Caco-2 (cell line): ENCODE results near the gene DACT1. TPM values are rescaled to one million over a fixed set of nuclear protein-coding genes. Genes with fewer than 3 reads are reported as not detected.

Experiments used
- BruUV-seq: library from RNA; stranded (reverse); fragments of 400-500 nt; replicated peaks from 2 replicates; lab custom pipeline; 2021; lab: Mats Ljungman, UMichigan
- CTCF ChIA-PET: fragments of 300-600 bp; sonication (Branson Sonifier 250); formaldehyde crosslinking; loops from one replicate; lab custom pipeline; 2022; ENCODE audit warnings: antibody characterized with exemption; lab: Charles Lee
- POLR2A ChIA-PET: fragments of 300-600 bp; sonication (Branson Sonifier 250); formaldehyde crosslinking; loops from one replicate; lab custom pipeline; 2022; ENCODE audit warnings: antibody characterized with exemption; lab: Charles Lee
- DNase-seq, 2 experiments: peaks; one replicate each; pipeline versions ENCODE4 v3.0.0 to v3.0.0-alpha.2; 2020 to 2022
- H3K27me3 ChIP-seq: replicated peaks from 2 replicates; pipeline ENCODE4 v1.6.0; 2011; ENCODE audit warnings: low read length; ENCODE audit not compliant: control insufficient read depth, insufficient read depth
- H3K36me3 ChIP-seq: 2 replicates; pipeline ENCODE4 v1.5.1; 2011; ENCODE audit warnings: low read length; ENCODE audit not compliant: control insufficient read depth, insufficient read depth
- H3K4me1 ChIP-seq: fragments of 250-450 bp; sonication (Bioruptor Pico); 2 replicates; pipeline ENCODE4 v1.5.1; 2020; ENCODE audit warnings: mild to moderate bottlenecking
- H3K4me3 ChIP-seq: 2 replicates; pipeline ENCODE4 v1.5.1; 2011; ENCODE audit warnings: low read depth, mild to moderate bottlenecking, control low read depth, low read length
- H3K9me3 ChIP-seq: fragments of 250-450 bp; sonication (Bioruptor Pico); 2 replicates; pipeline ENCODE4 v1.5.1; 2020; ENCODE audit warnings: mild to moderate bottlenecking, moderate library complexity
- H3K27ac Mint-ChIP-seq: one replicate; pipeline ENCODE4 v1.8.0; 2022; ENCODE audit warnings: mixed read lengths; ENCODE audit not compliant: unreplicated experiment
- H3K27me3 Mint-ChIP-seq: one replicate; pipeline ENCODE4 v1.8.0; 2022; ENCODE audit warnings: mixed read lengths; ENCODE audit not compliant: insufficient read depth, unreplicated experiment
- H3K36me3 Mint-ChIP-seq: one replicate; pipeline ENCODE4 v1.8.0; 2022; ENCODE audit warnings: mild to moderate bottlenecking, mixed read lengths; ENCODE audit not compliant: insufficient read depth, unreplicated experiment
- H3K4me1 Mint-ChIP-seq: one replicate; pipeline ENCODE4 v1.8.0; 2022; ENCODE audit warnings: low read depth, mixed read lengths; ENCODE audit not compliant: unreplicated experiment
- H3K4me3 Mint-ChIP-seq: one replicate; pipeline ENCODE4 v1.8.0; 2022; ENCODE audit warnings: mild to moderate bottlenecking, moderate library complexity, mixed read lengths; ENCODE audit not compliant: unreplicated experiment
- H3K9me3 Mint-ChIP-seq: one replicate; pipeline ENCODE4 v1.8.0; 2022; ENCODE audit warnings: mixed read lengths; ENCODE audit not compliant: unreplicated experiment
- intact Hi-C: fragments of 100-400 bp; cut with micrococcal nuclease; formaldehyde crosslinking; loops from one replicate; pipeline ENCODE4 v1.10.0; 2022; ENCODE audit not compliant: unreplicated experiment
- total RNA-seq: library from RNA; stranded (reverse); gene quantifications from 2 replicates; pipeline ENCODE4 v1.2.3, GENCODE V29; 2022
- TF ChIP-seq, protein P1 (sequence below), 2 experiments: fragments of 200-600 bp in 1 of 2; IDR thresholded peaks; 1 replicate in 1 of 2; 2 replicates in 1 of 2; pipeline versions ENCODE4 v1.5.1 to v1.8.0; 2011 to 2022; ENCODE audit warnings: antibody characterized with exemption in 1 of 2, control low read depth in 1 of 2, inconsistent platforms in 1 of 2, low read depth in 1 of 2, low read length in 1 of 2, mild to moderate bottlenecking in 1 of 2, moderate library complexity in 1 of 2; ENCODE audit not compliant: insufficient read depth in 1 of 2, severe bottlenecking in 1 of 2, unreplicated experiment in 1 of 2

The DACT1 gene
- total RNA-seq, 1 experiment from 2014 or later: 0.23 TPM

DNA sequence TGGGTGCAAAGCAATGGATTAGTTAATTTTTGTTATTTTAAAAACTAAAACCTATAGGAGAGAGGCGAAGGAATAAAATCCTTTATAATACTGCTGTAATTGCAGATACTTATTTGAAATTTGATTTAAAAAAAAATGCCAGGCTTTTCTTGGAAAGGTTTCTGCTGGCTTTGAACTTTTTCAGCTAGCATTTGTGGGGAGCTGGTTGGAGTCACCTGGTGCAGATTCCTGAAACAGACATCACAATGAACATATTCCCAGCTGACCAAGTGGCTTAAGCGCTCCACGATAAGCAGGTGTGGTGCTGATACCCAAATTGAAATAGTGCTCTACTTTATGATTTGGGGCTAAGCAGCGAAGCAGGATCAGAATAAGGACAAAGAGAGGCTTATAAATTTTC is 42.9 kb downstream of the DACT1 start:
- Histone ChIP-seq H3K36me3 (no peaks in the 10 kb centered on the region), H3K4me3 (no peak overlapping the region), H3K27me3 (no peaks in the 10 kb centered on the region), H3K4me1 (no peaks in the 10 kb centered on the region), H3K9me3 (no peaks in the 10 kb centered on the region)
- Mint-ChIP-seq H3K36me3 (no peaks in the 10 kb centered on the region), H3K27ac (no peak overlapping the region), H3K4me1 (no peaks in the 10 kb centered on the region), H3K9me3 (no peaks in the 10 kb centered on the region), H3K4me3 (no peak overlapping the region), H3K27me3 (peaks cover 13% of the 10 kb centered on the region)
- CTCF ChIA-PET: interaction anchor here (0.6 kb wide), 1 partner anchor 521 kb away, joined by 4 read pairs; no protein-coding TSS in a partner anchor
- intact Hi-C loops: no loop called here
- no peak for DNase-seq
- POLR2A ChIA-PET: no interaction called here
- TF ChIP-seq, protein P1, sequence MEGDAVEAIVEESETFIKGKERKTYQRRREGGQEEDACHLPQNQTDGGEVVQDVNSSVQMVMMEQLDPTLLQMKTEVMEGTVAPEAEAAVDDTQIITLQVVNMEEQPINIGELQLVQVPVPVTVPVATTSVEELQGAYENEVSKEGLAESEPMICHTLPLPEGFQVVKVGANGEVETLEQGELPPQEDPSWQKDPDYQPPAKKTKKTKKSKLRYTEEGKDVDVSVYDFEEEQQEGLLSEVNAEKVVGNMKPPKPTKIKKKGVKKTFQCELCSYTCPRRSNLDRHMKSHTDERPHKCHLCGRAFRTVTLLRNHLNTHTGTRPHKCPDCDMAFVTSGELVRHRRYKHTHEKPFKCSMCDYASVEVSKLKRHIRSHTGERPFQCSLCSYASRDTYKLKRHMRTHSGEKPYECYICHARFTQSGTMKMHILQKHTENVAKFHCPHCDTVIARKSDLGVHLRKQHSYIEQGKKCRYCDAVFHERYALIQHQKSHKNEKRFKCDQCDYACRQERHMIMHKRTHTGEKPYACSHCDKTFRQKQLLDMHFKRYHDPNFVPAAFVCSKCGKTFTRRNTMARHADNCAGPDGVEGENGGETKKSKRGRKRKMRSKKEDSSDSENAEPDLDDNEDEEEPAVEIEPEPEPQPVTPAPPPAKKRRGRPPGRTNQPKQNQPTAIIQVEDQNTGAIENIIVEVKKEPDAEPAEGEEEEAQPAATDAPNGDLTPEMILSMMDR (IDR thresholded peaks at IDR 0.05; ENCODE audit: insufficient read depth in 1 of 2, low read depth in 1 of 2, low read length in 1 of 2, severe bottlenecking in 1 of 2, unreplicated experiment in 1 of 2): no peak
- BruUV-seq: no TSS peak

GRCh38 chr14:58687232-58687795 is 49.6 kb downstream of the DACT1 start:
- Mint-ChIP-seq H3K27ac (no peak overlapping the region), H3K4me3 (no peak overlapping the region), H3K4me1 (no peaks in the 10 kb centered on the region), H3K27me3 (peaks cover 2% of the 10 kb centered on the region), H3K36me3 (no peaks in the 10 kb centered on the region), H3K9me3 (no peaks in the 10 kb centered on the region)
- Histone ChIP-seq H3K9me3 (peaks cover 13% of the 10 kb centered on the region; the same call in 1 of the 2 replicates), H3K4me1 (no peaks in the 10 kb centered on the region), H3K4me3 (no peak overlapping the region), H3K27me3 (no peaks in the 10 kb centered on the region), H3K36me3 (no peaks in the 10 kb centered on the region)
- POLR2A ChIA-PET: no interaction called here
- TF ChIP-seq, protein P1 (IDR thresholded peaks at IDR 0.05; ENCODE audit: insufficient read depth in 1 of 2, low read depth in 1 of 2, low read length in 1 of 2, severe bottlenecking in 1 of 2, unreplicated experiment in 1 of 2): no peak
- DNase-seq: no peak
- BruUV-seq: no TSS peak
- intact Hi-C loops: no loop called here
- CTCF ChIA-PET: no interaction called here

- intact Hi-C loops: no loop called here
- TF ChIP-seq, protein P1 (IDR thresholded peaks at IDR 0.05; ENCODE audit: insufficient read depth in 1 of 2, low read depth in 1 of 2, low read length in 1 of 2, severe bottlenecking in 1 of 2, unreplicated experiment in 1 of 2): no peak
- no peaks in the 10 kb centered on the region for H3K27me3 Mint-ChIP-seq
- H3K36me3 ChIP-seq: no peaks in the 10 kb centered on the region
- no peaks in the 10 kb centered on the region for H3K9me3 Mint-ChIP-seq
- H3K4me1 Mint-ChIP-seq: no peaks in the 10 kb centered on the region
- CTCF ChIA-PET: no interaction called here
- H3K27ac Mint-ChIP-seq: no peak overlapping the region
- H3K9me3 ChIP-seq: peaks cover 13% of the 10 kb centered on the region; the same call in 1 of the 2 replicates
- no TSS peak for BruUV-seq
- H3K4me3 Mint-ChIP-seq: no peak overlapping the region
- H3K27me3 ChIP-seq: no peaks in the 10 kb centered on the region
- H3K36me3 Mint-ChIP-seq: no peaks in the 10 kb centered on the region
- no peaks in the 10 kb centered on the region for H3K4me1 ChIP-seq
- DNase-seq: no peak
- no peak overlapping the region for H3K4me3 ChIP-seq
- POLR2A ChIA-PET: no interaction called here
Measured at GRCh38 chr14:58690801-58691516, 53.2 kb downstream of the DACT1 start.
